ENCODE results near the gene TP53. TPM values are rescaled to one million over a fixed set of nuclear protein-coding genes. Genes with fewer than 3 reads are reported as not detected.

The TP53 gene
- total and polyA plus RNA-seq, 4 donors, result 22.3 to 57.0 (median 27.5) TPM

DNA sequence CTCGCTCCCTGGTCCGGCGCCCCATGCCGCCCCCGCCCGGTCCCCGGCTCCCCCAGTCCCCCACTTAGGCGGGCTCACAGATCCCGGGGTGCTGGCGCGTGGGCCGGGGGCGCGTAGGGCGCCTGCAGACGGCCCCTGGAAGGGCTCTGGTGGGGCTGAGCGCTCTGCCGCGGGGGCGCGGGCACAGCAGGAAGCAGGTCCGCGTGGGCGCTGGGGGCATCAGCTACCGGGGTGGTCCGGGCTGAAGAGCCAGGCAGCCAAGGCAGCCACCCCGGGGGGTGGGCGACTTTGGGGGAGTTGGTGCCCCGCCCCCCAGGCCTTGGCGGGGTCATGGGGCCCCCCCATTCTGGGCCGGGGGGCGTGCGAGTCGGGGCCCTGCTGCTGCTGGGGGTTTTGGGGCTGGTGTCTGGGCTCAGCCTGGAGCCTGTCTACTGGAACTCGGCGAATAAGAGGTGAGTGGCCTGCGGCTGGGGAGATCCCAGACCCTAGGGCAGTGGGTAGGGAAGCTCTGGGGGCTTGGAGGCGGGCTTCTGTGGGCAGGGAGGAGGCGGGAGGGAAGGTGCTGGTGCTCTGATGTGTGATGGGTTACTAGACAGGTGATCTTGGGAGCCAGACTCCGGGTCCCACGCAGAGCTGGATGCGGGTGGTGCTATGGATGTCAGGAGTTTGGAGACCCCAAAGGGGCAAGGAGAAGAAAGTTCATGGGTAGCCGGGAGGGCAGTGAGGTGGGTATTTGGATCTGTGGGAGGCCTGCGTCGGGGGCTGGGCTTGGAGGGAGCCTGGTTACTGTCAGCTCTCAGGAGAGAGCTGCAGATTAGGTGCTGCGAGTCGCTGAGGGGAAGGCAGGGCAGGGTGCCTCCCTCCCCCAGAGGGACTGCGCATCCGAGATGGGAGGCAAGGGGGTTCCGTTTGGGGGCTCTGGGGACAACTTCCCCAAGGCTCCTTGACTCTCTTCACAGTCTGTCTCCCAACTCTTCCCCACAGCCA lies 18.3 kb upstream of the TP53 start:
- H3K36me3 ChIP-seq (ENCODE audit: control insufficient read depth in 4 of 4, insufficient read depth in 4 of 4, low read length in 4 of 4), result peaks cover 0 to 21% (median 6%) of the 10 kb centered on the region in 4 donors
- 5 to 6% methylated on average over 40 to 50 of the region's 50 CpGs for WGBS, 2 donors
- TF ChIP-seq, protein P1, sequence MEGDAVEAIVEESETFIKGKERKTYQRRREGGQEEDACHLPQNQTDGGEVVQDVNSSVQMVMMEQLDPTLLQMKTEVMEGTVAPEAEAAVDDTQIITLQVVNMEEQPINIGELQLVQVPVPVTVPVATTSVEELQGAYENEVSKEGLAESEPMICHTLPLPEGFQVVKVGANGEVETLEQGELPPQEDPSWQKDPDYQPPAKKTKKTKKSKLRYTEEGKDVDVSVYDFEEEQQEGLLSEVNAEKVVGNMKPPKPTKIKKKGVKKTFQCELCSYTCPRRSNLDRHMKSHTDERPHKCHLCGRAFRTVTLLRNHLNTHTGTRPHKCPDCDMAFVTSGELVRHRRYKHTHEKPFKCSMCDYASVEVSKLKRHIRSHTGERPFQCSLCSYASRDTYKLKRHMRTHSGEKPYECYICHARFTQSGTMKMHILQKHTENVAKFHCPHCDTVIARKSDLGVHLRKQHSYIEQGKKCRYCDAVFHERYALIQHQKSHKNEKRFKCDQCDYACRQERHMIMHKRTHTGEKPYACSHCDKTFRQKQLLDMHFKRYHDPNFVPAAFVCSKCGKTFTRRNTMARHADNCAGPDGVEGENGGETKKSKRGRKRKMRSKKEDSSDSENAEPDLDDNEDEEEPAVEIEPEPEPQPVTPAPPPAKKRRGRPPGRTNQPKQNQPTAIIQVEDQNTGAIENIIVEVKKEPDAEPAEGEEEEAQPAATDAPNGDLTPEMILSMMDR (IDR thresholded peaks at IDR 0.05; ENCODE audit: control extremely low read depth, extremely low read depth), result no peak
- ATAC-seq (ENCODE audit: insufficient read depth, low FRiP score) (no peak), DNase-seq (peak in 2 of 3 donors; percentile 16 to 40)
- peaks cover 0 to 3% (median 0%) of the 10 kb centered on the region in 4 donors for H3K9me3 ChIP-seq (ENCODE audit: control insufficient read depth in 4 of 4, insufficient read depth in 3 of 4, low read length in 3 of 4)
- H3K4me3 ChIP-seq, result no peak overlapping the region
- H3K27me3 ChIP-seq (ENCODE audit: control insufficient read depth in 3 of 3, insufficient read depth in 3 of 3, low read length in 2 of 3), result no peaks in the 10 kb centered on the region
- H3K9ac ChIP-seq (ENCODE audit: insufficient read depth in 1 of 2, low read length in 2 of 2), result no peak overlapping the region
- peaks cover 0 to 22% (median 3%) of the 10 kb centered on the region in 5 donors for H3K4me1 ChIP-seq (ENCODE audit: control insufficient read depth in 5 of 5, insufficient read depth in 5 of 5, low read length in 5 of 5)
- H3K27ac ChIP-seq (ENCODE audit: low read depth in 1 of 2, low read length in 1 of 2), result no peak overlapping the region

DNA sequence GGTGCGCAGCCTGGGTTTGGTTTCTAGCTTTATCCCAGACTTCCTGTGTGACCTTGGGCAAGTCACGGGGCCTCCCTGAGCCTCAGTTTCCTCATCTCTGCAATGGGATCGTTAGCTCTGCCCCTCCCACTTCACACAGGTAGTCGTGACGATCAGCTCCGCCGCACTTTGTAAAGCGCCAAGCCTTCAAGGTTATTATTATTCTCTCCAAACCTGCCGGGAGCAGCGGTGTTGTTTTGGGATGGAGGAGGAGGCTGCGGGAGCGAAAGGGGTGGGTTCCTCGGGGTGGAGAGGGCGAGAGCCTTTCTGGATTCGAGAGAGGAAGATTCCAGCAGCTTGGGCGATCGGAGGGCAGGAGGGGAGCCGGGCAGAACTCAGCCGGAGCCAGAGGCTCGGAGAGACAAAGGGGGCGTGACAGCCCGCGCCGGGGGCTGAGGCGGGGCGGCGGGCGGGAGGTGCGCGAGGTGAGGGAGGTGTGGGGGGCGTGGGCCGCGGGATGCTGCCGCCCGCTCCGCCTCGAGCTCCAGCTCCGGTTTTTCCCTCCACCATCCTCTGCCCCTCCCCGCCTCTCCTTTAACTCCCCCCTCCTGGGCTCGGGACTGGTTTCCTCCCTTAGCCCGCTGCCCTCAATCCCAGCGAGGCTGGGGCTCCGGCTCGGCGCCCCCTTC lies 17.4 kb upstream of the TP53 start, which contains the start of gene EFNB3:
Gene EFNB3 (plus strand): TSS at position 602 of the 668 bp plus-strand sequence. CDS start 397 bp downstream, outside the sequence.
- DNase-seq (peak; percentile 76 to 81 (median 77)), ATAC-seq (ENCODE audit: insufficient read depth, low FRiP score) (peak; percentile 45)
- Histone ChIP-seq H3K9ac (ENCODE audit: insufficient read depth in 1 of 2, low read length in 2 of 2) (peak within 1 kb of the TSS in 1 of 2 donors; percentile 37), H3K4me3 (no peak within 1 kb of the TSS), H3K36me3 (ENCODE audit: control insufficient read depth in 4 of 4, insufficient read depth in 4 of 4, low read length in 4 of 4) (peaks cover 0 to 23% (median 6%) of the 10 kb centered on the region in 4 donors), H3K27me3 (ENCODE audit: control insufficient read depth in 3 of 3, insufficient read depth in 3 of 3, low read length in 2 of 3) (no peaks in the 10 kb centered on the region), H3K4me1 (ENCODE audit: control insufficient read depth in 5 of 5, insufficient read depth in 5 of 5, low read length in 5 of 5) (peaks cover 0 to 22% (median 3%) of the 10 kb centered on the region in 5 donors), H3K9me3 (ENCODE audit: control insufficient read depth in 4 of 4, insufficient read depth in 3 of 4, low read length in 3 of 4) (peaks cover 0 to 3% (median 0%) of the 10 kb centered on the region in 4 donors), H3K27ac (ENCODE audit: low read depth in 1 of 2, low read length in 1 of 2) (no peak within 1 kb of the TSS)
- WGBS, 2 donors, result 2% methylated on average over 26 to 41 of the region's 45 CpGs
- TF ChIP-seq, protein P1 (IDR thresholded peaks at IDR 0.05; ENCODE audit: control extremely low read depth, extremely low read depth), result no peak

DNA sequence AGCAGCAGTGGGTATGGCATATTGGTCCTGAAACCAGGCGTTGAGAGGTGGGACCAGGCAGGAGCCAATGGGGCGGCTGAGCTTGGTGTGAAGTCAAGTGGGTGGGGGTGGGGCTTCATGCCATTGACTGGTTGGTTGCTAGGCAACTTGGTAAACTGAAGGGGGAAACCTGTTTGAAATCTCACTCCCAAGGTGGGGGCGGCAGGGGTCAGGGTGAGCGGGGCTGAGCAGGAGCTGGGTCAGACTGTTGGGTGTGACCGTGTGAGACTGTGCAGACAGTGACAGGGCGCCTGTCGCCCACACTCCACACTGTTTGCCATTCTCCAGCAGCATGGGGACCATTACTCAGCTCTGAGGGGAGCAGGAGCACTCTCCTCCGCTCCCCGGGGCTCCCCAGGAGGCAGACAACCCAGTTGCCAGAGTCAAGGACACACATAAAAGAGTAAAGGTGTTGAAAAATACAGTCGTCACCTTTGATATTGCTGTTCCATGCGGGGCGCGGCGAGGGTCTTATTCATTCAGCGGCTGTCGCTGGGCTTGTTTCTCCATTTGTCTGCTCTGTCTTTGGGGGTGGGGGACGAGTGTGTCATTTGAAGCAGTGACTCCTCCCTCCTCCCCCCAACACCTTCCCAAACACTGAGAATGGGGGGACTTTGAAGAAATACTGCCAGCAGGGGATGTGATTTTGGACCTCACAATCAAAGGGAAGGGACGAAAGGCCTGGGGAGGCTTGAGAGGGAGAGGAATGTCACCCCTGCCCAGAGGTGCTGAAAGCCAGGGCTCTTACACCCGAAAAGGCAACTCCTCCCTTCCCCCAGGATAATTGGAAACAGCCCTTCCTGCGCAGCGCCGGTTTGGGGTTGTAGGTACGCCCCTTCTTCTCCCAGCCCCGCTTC lies 16.5 kb upstream of the TP53 start:
- no peak overlapping the region for H3K27ac ChIP-seq (ENCODE audit: low read depth in 1 of 2, low read length in 1 of 2)
- DNase-seq (peak; percentile 81 to 86 (median 83)), ATAC-seq (ENCODE audit: insufficient read depth, low FRiP score) (no peak)
- peaks cover 0 to 23% (median 6%) of the 10 kb centered on the region in 4 donors for H3K36me3 ChIP-seq (ENCODE audit: control insufficient read depth in 4 of 4, insufficient read depth in 4 of 4, low read length in 4 of 4)
- no peak overlapping the region for H3K9ac ChIP-seq (ENCODE audit: insufficient read depth in 1 of 2, low read length in 2 of 2)
- H3K27me3 ChIP-seq (ENCODE audit: control insufficient read depth in 3 of 3, insufficient read depth in 3 of 3, low read length in 2 of 3), result no peaks in the 10 kb centered on the region
- H3K9me3 ChIP-seq (ENCODE audit: control insufficient read depth in 4 of 4, insufficient read depth in 3 of 4, low read length in 3 of 4), result peaks cover 0 to 3% (median 0%) of the 10 kb centered on the region in 4 donors
- H3K4me1 ChIP-seq (ENCODE audit: control insufficient read depth in 5 of 5, insufficient read depth in 5 of 5, low read length in 5 of 5), result peaks cover 0 to 22% (median 3%) of the 10 kb centered on the region in 5 donors
- no peak overlapping the region for H3K4me3 ChIP-seq
- WGBS, 2 donors, result 50 to 54% methylated on average over 24 of the region's 24 CpGs
- TF ChIP-seq, protein P1 (IDR thresholded peaks at IDR 0.05; ENCODE audit: control extremely low read depth, extremely low read depth), result no peak

Measured in lung (tissue), 12 donors.